TTC549 (cell line): Measurements from ENCODE around the gene RBM6.

Experiments used
- FAIRE-seq: peaks from 2 replicates; lab custom pipeline; 2012; peaks lifted over from hg19 to GRCh38; lab: Jason Lieb, UNC

The RBM6 gene

DNA sequence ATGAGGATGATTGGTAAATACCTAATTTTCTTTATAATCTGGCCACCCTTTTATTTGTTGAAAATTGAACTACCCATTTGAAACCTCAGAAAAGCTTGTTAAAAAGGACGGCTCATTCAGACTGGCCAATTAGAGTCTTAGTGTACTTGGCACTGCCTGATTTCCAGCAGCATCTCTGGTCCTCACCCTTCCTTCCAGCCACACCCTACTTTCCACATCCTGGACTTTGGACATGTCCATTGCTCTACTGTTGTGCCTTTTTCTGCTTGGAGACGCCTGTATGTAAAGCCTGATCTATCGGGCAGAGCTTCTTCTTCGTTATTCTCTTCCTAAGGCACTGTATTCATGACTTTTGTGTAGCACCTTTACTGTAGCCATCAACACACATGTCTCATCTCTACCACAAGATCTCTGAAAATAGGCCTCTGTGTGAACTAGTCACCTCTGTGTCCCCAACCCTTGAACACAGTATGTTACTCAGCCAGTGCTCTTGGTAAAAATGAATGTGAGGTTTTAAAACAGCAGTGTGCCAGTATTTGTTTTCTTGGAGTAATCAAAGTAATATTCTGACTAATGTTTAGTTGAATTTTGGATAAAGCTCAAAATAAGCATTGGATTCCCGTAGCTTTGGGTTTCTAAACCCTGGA lies 155.5 kb downstream of the RBM6 start:
- no peak for FAIRE-seq

DNA sequence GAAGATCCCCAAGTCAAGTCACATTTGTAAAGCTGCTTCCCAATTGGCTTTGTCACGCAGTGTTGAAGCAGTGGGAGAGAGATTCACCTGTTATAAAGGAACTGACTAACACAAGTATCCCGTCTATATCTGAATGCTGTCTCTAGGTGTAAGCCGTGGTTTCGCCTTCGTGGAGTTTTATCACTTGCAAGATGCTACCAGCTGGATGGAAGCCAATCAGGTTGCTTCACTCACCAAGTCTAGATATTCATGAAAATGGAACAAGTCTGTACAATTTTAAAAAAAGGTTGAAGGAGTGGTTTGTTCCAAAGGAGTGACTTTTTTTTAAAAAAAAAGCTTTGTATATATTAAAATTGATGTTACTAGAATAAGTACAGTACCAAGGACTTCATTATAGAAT lies 160.4 kb downstream of the RBM6 start:
- no peak for FAIRE-seq

DNA sequence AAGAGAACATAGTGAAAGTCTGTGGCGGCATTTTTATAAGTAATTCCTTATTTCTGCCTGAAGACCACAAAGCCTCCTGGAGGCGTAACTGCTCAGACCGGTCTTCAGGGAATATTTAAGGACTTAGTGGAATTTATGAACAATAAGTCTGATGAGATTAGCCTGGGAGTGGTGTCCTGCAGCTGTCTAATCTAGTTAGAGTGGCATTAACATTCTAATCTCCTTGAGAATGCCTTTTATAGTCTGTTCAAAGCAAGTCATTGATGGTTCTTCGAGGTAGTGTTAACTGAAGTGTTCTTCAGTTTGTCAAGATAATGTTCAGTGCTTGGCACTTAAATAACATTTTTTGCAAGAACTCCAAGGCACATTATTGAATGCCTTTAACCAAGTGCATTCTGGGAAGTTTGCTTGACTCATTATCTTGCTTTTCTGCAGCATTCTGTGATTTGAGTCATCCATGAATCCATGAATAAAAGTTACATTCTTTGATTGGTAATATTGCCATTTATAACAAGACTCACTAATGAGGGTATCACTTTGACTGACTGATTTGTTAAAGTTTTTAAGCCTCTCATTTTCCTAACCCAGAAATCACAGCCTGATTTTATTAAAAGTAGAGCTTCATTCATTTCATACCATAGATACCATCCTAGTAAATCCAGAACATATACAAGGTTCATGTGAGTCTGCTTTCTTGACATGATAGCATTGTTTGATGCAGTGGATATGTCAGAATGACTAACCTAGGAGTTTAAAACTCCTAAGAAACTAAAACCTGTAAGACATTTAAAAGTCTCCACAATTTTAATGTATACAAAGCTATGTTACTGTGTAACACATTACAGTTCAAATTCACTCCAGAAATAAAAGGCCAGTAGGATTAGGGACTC lies 161.3 kb downstream of the RBM6 start:
- FAIRE-seq = no peak

DNA sequence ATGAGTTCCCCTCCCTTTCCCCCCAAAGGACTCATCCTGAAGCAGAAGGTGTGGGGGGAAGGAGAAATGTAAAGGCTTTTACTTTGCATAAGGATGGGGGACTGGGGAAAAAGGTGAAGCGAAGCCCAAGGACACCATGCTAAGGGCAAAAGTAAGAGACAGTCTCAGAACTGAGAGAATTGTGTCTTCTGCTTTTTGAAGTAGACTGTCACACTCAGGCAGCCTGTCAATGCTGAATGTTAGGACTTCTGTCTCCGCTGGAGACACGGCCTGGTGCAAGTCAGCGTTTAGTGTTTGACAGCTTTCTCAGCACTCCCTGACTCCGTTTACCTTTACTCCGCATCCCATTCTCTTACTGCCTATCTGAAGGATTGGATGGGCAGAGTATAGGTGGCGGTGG lies 162.6 kb downstream of the RBM6 start:
- FAIRE-seq = no peak

DNA sequence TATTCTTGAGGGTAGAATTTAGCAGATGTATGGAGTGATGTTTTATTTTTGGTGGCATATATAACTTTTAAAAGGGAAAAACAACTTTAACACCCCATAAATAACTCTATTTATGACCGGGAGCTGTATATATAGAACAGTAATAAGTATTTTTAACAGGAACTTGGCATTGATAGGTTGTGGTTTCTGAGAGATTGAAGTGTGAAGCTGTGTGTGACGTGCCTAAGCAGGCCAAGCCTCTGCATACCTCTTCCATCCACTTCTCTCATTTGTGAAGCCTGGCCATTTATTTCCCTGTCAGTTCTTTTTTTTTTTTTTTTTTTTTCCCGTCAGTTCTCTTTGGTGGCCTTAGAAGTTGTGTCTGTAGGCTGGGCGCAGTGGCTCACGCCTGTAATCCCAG lies 171.8 kb downstream of the RBM6 start:
- no peak for FAIRE-seq

DNA sequence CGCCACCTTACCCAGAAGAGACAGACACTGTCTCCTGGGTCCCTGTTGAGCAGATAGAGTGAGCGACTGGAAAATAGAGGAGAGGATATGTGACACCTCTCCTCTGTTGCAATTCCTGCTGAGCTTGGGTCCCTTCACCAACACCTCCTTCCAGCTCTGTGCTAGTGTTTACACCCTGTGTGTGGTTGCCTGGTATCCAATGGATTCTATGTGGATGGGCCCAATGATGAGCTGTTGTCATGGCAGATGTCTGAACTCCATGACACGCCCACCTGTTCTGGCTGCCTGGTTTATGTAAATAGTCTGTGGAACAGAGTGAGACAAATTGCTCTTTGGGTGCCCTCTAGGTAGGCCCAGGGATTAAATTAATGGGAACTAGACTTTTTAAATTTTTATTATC lies 172.5 kb downstream of the RBM6 start:
- no peak for FAIRE-seq

DNA sequence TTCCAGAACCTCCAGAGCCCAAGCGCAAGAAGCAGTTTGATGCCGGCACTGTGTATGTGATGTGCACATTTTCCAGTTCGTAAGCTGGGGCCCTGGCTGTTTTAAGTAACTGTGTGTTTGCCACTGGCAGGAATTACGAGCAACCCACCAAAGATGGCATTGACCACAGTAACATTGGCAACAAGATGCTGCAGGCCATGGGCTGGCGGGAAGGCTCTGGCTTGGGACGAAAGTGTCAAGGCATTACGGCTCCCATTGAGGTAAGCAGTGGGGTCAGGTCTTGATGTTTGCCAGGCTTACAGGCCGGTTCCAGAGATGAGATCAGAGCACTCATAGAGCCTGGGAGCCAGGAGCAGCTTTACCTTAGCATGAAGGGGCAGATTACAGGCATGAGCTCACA lies 177.2 kb downstream of the RBM6 start:
- FAIRE-seq = no peak

DNA sequence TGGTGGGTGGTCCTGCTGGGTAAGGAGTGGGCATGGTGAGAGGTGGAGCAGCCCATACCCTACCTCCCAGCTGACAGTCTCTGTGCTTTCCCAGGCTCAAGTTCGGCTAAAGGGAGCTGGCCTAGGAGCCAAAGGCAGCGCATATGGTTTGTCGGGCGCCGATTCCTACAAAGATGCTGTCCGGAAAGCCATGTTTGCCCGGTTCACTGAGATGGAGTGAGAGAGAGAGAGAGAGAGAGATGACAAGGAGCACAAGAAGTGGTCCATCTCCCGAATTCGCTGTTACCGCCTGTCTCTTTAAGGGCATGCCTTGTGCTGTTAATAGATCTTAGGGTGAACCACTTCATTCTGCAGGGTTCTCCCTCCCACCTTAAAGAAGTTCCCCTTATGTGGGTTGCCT lies 178.3 kb downstream of the RBM6 start:
- FAIRE-seq = no peak

DNA sequence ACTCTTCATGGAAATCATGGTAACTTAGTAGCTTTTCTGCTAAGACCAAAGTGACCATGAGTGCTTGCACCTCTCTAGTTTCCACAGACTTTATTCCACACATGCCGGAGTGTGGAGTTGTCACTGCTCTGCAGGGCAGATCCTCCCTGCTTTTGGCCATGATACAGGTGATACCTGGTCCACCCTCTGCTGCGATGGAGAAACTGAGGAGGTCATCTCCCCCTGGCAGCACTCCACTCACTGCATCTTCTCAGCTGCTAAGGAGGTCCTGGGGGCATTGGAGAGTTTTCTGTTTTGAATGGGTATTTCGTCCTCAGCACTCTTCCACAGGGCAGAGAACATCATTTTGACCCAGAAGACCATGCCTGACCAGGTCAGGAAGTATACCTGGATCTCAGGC lies 179.8 kb downstream of the RBM6 start:
- no peak for FAIRE-seq

DNA sequence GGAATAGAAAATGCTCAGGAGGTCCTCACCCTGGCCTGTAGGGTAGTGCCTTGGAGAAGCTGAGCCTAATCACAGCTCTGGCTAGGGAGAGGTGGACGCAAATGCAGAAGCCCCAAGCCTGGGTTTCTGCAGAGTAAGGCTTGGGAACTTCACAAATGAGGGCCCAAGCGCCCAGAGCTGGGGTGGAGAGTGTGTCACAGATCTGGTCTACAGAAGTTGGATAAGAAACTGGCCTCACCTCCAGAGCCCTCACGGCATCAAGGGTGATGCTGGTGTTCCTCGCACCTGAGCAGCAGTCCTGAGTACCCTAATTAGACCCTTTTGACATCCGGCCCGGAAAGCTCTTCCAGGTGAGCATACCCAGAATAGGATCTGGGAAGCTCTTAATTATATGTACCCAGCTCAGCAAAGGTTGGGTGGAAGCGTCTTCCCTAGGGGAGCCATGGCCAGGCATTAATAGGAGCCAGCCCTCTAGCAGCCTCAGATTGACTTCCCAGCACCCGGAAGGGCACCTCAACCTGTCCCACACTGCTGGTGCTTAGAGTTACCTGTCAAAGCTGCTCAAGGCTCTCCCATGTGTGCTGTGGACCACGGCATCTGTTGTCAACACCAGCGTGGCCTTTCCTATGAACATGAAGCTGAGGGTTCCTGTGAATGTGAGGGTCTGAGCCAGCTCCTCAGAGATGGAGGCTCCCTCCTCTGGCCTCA lies 180.6 kb downstream of the RBM6 start:
- no peak for FAIRE-seq

DNA sequence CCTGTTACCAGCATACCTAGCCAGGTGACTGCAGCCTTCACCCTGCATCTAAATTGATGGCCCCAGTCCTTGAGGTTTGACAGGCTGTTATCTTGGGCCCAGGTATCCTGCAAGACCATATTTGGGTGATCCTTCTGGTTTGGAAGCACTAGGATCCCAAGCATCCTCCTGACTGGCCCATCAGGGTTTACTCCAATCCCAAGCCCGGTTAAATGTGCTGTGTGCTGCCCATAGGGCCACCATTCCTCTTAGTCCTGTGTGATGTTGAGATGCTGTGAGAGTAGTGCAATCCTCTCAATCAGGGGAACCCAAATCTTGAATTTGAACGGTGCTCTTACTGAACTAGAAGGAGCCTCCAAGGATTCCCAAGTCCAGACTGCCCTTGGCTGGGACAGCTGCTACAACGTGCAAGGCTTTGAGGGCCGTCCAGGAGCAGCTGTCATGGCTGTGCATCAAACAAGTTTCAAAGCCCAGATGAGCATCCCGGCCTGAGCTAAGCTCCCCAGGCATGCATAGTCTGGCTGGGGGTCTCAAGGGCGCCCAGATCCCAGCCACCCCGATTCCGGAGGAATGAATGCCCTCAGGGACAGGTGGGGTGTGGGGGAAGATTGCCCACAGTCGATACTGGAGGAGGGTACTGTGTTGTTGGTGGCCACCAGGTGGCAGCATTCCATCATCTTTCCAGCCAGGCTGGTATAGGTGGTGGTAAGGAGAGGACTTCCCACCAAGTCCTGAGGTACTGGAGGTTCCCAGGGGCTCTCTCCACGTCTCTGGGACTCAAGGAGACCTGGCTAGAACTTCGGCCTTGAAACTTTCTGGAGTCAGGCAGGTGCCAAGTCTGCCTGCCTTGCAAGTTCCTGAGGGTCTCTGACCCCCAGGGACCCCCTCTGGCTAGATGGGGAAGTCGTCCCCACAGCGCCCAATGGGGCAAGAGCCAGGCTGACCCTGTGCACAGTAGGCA lies 181.4 kb downstream of the RBM6 start:
- peak; percentile 37 for FAIRE-seq

DNA sequence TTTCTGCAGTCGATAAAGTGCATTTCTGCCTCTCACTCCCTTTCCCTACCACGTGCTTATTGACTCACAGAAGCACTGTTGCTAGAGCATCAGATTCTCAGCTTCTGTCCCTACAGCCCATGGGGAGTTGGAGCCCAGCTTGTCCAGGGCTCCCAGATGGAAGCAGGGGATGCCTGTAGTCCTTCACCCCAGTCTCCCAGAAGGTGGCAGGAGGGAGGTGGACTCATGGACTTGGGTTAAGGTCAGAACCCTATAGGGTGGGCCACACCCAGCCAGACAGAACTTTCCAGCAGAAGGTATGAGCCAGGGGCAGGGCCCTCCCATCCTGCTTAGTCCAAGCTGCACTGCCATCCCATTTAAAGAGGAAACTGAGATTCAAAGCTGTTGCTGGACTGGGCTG lies 182.1 kb downstream of the RBM6 start:
- no peak for FAIRE-seq

DNA sequence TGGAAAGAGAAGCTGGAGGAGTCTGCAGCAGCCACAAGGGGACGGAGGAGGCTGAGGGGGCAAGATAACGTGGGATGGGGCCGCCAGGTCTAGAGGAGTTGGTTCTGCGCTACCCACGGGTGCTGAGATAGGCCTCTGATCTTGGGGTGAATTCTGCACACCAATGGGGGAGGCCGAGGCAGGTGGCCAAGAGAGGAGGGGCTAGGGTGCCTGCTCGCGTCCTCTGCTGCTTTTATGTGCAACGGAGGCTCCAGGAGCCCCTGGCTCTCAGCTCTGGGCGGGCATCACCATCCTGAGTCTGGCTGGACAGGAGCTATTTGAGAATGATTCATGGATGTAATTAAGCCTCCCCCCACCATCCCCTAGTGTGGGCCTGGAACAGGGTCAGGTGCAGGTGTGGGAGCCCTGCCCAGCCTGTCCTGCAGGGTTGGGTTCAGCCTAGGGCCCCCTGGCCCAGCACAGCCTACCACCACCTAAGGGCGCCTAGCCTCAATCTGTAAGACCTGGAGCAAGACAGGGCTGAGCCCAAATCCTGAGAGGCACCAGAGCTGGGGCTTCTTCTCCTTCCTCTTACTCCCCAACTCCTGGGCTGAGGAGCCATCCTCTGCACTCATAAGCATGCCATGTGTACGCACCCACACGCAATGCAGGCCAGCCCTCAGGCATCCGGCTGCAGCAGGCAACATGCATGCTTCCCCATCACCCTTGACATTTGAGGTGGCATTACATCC lies 182.9 kb downstream of the RBM6 start:
- no peak for FAIRE-seq

DNA sequence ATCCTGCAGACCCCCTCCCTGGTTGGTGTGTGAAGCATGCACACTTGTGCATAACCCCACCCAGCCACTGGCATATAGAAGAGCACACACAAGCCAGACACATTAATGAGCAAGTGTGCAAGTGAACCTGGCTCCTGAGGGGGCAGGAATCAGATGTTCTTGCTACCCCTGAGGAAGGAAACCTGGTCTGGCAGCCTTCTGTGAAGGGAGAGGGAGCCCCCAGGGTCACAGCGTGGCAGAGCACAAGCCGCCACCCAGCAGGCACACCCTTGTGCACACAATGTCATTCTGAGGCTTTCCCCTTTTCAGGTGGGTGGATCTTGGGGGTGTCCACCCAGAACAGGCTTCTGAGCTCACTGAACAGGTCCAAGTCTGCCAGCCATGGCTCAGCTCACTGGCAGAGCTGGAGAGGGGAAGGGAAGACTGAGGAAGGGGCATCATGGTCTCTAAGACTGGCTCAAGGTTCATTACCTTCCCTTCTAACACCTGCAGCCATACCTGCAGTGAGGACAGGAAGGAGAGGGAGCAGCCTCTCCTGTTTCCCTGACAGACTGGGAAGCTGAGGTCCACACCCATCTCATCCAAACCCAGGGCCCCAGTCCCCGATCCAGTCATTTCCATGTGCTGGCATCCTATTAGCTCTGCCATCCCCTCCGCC lies 183.6 kb downstream of the RBM6 start:
- no peak for FAIRE-seq

DNA sequence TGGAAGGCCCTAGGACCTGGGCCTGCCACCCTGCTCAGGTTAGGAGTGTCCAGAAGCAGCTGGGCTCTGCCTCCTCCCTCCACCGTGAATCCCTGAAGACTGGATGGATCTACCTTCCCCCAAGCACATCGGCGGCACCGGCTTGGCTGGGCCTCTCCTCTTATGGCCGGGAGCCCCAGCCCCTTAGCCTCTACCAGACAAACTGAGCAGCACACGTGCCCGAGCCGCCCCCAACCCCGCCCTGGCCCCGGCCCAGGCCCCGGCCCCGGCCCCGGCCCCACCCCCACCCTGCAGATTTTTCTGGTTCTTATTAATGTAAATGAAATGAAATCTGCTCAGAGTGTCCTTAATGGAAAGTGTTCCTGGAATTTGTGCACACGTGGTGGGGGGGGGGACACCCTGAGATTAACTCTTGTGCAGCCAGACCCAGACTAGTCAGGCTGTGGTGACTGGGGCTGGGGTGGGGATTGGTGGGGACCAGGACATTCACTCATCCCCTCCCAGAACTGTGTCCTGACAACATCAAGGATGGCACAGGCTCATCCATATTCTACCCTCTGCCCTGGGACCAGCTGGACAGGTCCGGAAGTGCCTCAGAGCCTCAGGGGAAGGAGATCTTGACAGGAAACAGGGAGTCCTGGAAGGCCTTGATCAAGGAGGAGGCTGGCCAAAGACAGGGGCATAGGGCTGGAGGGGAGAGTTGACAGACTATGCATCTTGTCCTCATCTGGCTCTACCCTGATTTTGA lies 184.3 kb downstream of the RBM6 start:
- no peak for FAIRE-seq

DNA sequence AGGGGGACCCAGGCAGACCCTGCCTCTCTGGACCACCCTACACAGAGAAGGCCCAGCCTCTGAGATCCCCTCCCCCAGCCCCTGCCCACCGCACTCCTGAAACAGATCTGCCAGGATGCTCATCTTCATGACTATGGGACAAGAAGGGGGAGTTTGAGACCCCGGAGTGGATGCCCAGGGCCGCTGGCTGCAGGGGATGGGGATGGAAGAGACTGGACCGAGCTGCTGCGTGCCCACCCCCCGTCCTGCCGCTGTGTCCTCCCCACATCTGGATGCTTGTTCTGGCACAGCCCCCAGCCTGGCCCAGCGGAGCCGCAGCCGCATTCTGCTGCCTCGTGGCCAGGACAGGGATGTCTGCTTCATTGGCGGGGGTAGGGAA lies 184.8 kb downstream of the RBM6 start:
- FAIRE-seq = no peak

DNA sequence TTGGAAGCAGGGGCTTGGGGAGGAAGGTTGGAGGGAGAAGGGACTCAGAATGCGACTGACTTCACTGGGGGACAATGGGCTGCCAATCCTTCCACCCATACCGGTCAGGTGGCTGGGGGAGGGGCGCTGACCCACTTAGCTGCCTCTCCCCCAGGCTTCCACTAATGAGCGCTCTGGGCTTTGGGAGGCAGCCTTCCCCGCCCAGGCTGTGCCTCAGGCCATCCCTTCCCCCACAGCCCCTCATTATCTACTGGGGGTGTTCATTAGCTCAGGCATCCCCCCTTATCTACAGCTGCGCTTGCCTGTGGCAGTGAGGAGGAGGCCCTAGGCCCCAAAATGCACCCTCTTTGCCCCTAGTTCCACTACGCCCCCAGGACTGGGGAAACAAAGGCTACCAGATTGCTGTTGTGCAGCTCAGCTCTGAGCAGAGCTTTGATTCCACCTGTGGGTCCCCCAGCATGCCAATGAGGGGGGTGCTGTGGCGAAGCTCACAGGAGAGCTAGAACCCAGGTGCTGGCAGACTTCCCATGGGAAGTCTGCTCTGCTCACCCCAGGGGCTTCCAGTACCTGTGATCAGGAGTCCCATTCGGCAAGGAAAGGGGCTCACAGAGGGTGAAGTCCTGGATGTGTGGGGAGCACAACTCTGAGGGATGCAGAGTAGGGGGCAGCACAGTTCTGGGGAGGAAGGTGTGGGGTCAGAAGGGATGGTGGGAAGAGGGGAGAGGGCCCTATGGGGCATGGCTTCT lies 185.8 kb downstream of the RBM6 start:
- no peak for FAIRE-seq

DNA sequence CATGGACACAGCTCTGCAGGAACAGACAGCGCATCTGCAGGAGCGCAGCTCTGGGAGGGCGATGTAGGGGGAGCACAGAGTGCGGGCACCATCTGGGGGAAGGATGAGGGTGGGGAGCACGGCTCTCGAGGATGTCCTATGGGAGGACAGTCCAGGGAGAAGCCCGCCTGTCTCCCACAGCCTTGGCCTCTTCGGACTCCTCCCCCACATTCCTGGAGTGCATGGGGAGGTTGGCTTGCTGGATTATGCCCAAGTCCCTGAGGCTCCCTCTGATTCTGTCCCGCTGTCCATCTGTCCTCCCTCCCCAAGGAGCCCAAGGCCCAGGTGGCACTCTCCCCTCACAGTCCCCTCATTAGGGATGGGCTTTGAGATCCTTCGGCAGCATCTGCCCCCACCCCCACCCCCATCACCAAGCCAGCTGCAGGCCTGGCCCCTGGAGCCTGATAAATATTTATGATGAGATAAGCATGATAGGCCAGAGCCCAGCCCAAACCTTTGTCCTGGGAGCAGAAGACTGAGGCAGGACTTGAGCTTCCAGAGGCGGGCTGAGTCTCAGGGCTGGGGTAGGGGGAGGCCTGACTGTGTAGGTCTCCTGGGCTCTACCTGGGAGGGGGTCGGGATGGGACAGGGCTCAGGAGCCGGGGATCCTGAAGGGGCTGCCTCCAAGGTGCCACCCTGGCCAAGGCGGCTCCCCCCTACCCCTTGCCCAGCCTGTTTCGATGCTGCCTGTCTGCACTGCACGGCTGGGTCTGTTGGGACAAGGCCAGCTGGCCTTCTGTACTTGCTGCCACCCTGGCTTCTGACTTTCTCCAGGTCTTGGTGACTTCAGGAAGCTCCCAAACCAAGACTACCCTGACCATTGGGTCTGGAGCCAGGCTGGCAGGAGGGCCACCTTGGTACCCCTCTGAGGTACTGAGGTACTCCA lies 186.6 kb downstream of the RBM6 start:
- FAIRE-seq = no peak
